SK-N-SH (cell line): Measurements from ENCODE around the gene HTT.

Experiments
- CHD2 ChIP-seq: fragments of 150-350 bp; IDR thresholded peaks from 2 replicates; pipeline ENCODE4 v1.6.1; 2018; ENCODE audit warnings: low read length; ENCODE audit not compliant: partially characterized antibody
- JUND ChIP-seq: IDR thresholded peaks from 2 replicates; pipeline ENCODE4 v1.4.0; 2012
- POLR2AphosphoS5 ChIP-seq: IDR thresholded peaks from 2 replicates; pipeline ENCODE4 v1.6.1; 2012; ENCODE audit warnings: low read depth, low read length
- RXRA ChIP-seq: IDR thresholded peaks from 2 replicates; pipeline ENCODE4 v1.4.0; 2012; ENCODE audit warnings: low read depth, mild to moderate bottlenecking, borderline replicate concordance
- SMC3 ChIP-seq: IDR thresholded peaks from 2 replicates; pipeline ENCODE4 v1.6.1; 2012; ENCODE audit warnings: low read depth, low read length, improper control_type of control experiment
- TF ChIP-seq, protein P1 (sequence below): fragments of 200-600 bp; sonication (generic); IDR thresholded peaks from 2 replicates; pipeline ENCODE4 v1.6.1; 2017; ENCODE audit warnings: antibody characterized with exemption, mild to moderate bottlenecking, moderate library complexity

DNA sequence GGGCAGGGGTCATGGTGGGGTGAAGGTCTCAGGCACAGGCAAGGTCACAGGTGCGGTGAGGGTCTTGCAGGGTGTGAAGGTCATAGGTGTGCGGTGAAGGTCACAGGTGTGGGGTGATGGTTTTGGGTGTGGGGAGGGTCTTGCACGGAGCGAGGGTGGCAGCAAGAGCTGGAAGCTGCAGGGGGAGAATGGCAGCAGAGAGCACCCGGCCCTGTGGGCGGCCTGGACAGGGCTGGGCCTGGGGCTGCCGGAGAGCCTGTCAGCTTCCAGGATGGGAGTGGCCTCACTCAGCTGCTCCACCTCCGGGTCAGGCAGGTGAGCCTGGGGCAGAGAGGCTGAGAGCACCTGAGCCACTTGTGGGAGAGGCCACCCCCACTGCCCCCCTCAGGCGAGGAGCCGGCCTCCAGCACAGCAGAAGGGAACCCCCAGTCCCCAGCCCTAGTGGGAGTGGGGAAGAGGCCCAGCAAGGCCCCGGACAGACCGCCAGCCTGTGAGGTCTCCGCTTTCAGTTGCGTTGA, 176.0 kb downstream of the HTT start:
- TF ChIP-seq, protein P1, sequence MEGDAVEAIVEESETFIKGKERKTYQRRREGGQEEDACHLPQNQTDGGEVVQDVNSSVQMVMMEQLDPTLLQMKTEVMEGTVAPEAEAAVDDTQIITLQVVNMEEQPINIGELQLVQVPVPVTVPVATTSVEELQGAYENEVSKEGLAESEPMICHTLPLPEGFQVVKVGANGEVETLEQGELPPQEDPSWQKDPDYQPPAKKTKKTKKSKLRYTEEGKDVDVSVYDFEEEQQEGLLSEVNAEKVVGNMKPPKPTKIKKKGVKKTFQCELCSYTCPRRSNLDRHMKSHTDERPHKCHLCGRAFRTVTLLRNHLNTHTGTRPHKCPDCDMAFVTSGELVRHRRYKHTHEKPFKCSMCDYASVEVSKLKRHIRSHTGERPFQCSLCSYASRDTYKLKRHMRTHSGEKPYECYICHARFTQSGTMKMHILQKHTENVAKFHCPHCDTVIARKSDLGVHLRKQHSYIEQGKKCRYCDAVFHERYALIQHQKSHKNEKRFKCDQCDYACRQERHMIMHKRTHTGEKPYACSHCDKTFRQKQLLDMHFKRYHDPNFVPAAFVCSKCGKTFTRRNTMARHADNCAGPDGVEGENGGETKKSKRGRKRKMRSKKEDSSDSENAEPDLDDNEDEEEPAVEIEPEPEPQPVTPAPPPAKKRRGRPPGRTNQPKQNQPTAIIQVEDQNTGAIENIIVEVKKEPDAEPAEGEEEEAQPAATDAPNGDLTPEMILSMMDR: no peak
- TF ChIP-seq CHD2 (no peak), RXRA (no peak), SMC3 (no peak), JUND (no peak), POLR2AphosphoS5 (no peak)
